Measurements from ENCODE around the gene HBQ1. TPM values are rescaled to one million over a fixed set of nuclear protein-coding genes. Genes with fewer than 3 reads are reported as not detected.

HBQ1 gene
- total RNA-seq = 0.60 and 0.84 TPM in 2 replicates
- long read RNA-seq = 0 reads

DNA sequence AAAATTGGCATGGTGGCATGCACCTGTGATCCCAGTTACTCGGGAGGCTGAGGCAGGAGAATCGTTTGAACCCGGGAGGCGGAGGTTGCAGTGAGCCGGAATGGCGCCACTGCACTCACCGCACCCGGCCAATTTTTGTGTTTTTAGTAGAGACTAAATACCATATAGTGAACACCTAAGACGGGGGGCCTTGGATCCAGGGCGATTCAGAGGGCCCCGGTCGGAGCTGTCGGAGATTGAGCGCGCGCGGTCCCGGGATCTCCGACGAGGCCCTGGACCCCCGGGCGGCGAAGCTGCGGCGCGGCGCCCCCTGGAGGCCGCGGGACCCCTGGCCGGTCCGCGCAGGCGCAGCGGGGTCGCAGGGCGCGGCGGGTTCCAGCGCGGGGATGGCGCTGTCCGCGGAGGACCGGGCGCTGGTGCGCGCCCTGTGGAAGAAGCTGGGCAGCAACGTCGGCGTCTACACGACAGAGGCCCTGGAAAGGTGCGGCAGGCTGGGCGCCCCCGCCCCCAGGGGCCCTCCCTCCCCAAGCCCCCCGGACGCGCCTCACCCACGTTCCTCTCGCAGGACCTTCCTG is at the start of gene HBQ1:
Gene HBQ1, plus strand, starts transcription at position 359 of the 575 bp plus-strand sequence. Its CDS starts 28 bp downstream, at position 387.
- H3K27ac Mint-ChIP-seq = no peak within 1 kb of the TSS
- DNase-seq (ENCODE audit: low spot score, unreplicated experiment) = peak; percentile 65
- H3K4me1 Mint-ChIP-seq (ENCODE audit: low read depth) = peaks cover 4% of the 10 kb centered on the region
- peaks cover 25% of the 10 kb centered on the region for H3K27me3 Mint-ChIP-seq
- TF ChIP-seq, protein P1, sequence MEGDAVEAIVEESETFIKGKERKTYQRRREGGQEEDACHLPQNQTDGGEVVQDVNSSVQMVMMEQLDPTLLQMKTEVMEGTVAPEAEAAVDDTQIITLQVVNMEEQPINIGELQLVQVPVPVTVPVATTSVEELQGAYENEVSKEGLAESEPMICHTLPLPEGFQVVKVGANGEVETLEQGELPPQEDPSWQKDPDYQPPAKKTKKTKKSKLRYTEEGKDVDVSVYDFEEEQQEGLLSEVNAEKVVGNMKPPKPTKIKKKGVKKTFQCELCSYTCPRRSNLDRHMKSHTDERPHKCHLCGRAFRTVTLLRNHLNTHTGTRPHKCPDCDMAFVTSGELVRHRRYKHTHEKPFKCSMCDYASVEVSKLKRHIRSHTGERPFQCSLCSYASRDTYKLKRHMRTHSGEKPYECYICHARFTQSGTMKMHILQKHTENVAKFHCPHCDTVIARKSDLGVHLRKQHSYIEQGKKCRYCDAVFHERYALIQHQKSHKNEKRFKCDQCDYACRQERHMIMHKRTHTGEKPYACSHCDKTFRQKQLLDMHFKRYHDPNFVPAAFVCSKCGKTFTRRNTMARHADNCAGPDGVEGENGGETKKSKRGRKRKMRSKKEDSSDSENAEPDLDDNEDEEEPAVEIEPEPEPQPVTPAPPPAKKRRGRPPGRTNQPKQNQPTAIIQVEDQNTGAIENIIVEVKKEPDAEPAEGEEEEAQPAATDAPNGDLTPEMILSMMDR (IDR thresholded peaks at IDR 0.05; ENCODE audit: unreplicated experiment) = peak; percentile 72
- H3K4me3 Mint-ChIP-seq (ENCODE audit: low read depth) = no peak within 1 kb of the TSS
- H3K9me3 Mint-ChIP-seq (ENCODE audit: low read depth) = no peaks in the 10 kb centered on the region
- H3K36me3 Mint-ChIP-seq (ENCODE audit: insufficient read depth) = peaks cover 4% of the 10 kb centered on the region

DNA sequence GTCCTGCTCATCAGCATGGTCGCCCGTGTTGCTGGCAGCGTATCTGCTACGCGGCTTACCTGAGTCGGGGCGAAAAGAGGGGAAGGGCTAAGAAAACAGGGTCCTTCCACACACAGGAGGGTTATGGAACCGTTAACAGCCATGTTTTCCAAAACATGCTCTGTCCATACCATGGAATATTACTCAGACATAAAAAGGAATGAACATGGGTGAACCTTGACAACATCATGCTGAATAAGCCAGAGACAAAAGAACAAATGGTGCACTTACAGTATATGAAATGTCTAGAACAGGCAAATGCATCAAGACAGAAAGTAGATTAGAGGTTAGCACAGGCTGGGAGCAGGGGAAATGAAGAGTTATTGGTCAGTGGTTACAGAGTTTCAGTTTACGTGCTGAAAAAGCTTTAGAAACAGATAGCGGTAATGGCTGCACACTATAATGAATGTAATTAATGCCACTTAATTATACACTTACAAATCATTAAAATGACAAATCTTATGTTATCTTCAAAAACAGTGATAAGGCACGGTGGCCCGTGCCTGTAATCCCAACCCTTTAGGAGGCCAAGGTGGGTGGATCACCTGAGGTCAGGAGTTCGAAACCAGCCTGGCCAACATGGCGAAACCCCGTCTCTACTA is 49.6 kb upstream of the HBQ1 start:
- no peak overlapping the region for H3K27ac Mint-ChIP-seq
- H3K4me3 Mint-ChIP-seq (ENCODE audit: low read depth) = no peak overlapping the region
- TF ChIP-seq, protein P1 (IDR thresholded peaks at IDR 0.05; ENCODE audit: unreplicated experiment) = no peak
- H3K4me1 Mint-ChIP-seq (ENCODE audit: low read depth) = no peaks in the 10 kb centered on the region
- H3K36me3 Mint-ChIP-seq (ENCODE audit: insufficient read depth) = peaks cover 6% of the 10 kb centered on the region
- no peaks in the 10 kb centered on the region for H3K9me3 Mint-ChIP-seq (ENCODE audit: low read depth)
- H3K27me3 Mint-ChIP-seq = no peaks in the 10 kb centered on the region
- DNase-seq (ENCODE audit: low spot score, unreplicated experiment) = no peak

DNA sequence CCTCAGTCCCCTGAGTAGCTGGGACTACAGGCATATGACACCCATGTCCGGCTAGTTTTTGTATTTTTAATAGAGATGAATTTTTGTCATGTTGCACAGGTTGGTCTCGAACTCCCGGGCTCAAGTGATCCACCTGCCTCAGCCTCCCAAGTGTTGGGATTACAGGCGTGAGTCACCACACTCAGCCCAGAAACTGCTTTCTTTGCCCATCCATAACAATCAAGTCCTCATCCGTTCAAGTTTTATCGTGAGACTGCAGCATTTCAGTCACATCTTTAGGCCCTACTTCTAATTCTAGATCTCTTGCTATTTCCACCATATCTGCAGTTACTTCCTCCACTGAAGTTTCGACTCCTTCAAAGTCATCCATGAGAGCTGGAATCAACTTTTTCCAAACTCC is 48.1 kb upstream of the HBQ1 start:
- Mint-ChIP-seq H3K27me3 (no peaks in the 10 kb centered on the region), H3K9me3 (ENCODE audit: low read depth) (no peaks in the 10 kb centered on the region), H3K27ac (peak overlapping the region; percentile 11), H3K4me3 (ENCODE audit: low read depth) (no peak overlapping the region), H3K4me1 (ENCODE audit: low read depth) (no peaks in the 10 kb centered on the region), H3K36me3 (ENCODE audit: insufficient read depth) (peaks cover 8% of the 10 kb centered on the region)
- no peak for DNase-seq (ENCODE audit: low spot score, unreplicated experiment)
- TF ChIP-seq, protein P1 (IDR thresholded peaks at IDR 0.05; ENCODE audit: unreplicated experiment) = no peak

DNA sequence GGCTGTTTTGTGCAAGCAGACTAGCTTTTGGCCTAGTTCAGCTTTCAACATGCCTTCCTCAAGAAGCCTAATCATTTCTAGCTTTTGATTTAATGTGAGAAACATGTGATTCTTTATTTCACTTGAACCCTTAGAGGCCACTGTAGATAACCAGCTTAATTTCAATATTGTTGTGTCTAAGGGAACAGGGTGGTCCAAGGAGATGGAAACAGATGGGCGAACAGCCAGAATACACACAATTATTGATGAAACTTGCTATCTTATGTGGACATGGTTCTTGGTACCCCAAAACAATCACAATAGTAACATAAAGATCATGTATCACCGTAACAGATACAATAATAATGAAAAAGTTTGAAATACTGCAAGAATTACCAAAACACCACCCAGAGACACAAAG is 46.5 kb upstream of the HBQ1 start:
- TF ChIP-seq, protein P1 (IDR thresholded peaks at IDR 0.05; ENCODE audit: unreplicated experiment) = no peak
- Mint-ChIP-seq H3K36me3 (ENCODE audit: insufficient read depth) (peaks cover 8% of the 10 kb centered on the region), H3K4me3 (ENCODE audit: low read depth) (no peak overlapping the region), H3K27me3 (no peaks in the 10 kb centered on the region), H3K4me1 (ENCODE audit: low read depth) (no peaks in the 10 kb centered on the region), H3K9me3 (ENCODE audit: low read depth) (no peaks in the 10 kb centered on the region), H3K27ac (peak overlapping the region; percentile 22)
- no peak for DNase-seq (ENCODE audit: low spot score, unreplicated experiment)

DNA sequence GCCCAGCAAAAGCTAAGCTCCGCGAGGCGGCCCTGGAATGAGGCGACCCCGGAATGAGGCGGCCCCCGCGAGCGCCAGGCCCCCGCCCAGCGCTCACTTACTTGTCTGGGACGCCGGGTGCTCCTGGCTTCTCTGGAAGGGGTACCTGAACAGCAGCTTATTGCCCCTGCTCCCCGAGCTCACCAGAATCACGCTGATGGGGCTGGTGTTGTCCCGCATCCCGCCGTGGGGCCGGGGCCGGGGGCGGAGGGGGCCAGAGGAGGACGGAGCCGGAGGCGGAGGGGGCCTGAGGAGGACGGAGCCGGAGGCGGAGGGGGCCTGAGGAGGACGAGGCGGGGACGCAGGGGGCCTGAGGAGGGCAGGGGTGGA is 42.2 kb upstream of the HBQ1 start:
- TF ChIP-seq, protein P1 (IDR thresholded peaks at IDR 0.05; ENCODE audit: unreplicated experiment) = no peak
- Mint-ChIP-seq H3K4me1 (ENCODE audit: low read depth) (no peaks in the 10 kb centered on the region), H3K4me3 (ENCODE audit: low read depth) (peak overlapping the region; percentile 80), H3K36me3 (ENCODE audit: insufficient read depth) (peaks cover 6% of the 10 kb centered on the region), H3K9me3 (ENCODE audit: low read depth) (no peaks in the 10 kb centered on the region), H3K27ac (peak overlapping the region; percentile 55), H3K27me3 (peaks cover 6% of the 10 kb centered on the region)
- DNase-seq (ENCODE audit: low spot score, unreplicated experiment) = peak; percentile 42

Measured in progenitor cell of endocrine pancreas (in vitro differentiated cells).